HG03457 (cell line): Measurements from ENCODE around the gene NFATC3.

Experiments
- ATAC-seq: cut with Tn5 transposase; IDR thresholded peaks from one replicate; pipeline ENCODE4 v1.9.1; 2021; ENCODE audit warnings: moderate number of reproducible peaks; ENCODE audit not compliant: unreplicated experiment

Gene NFATC3

DNA sequence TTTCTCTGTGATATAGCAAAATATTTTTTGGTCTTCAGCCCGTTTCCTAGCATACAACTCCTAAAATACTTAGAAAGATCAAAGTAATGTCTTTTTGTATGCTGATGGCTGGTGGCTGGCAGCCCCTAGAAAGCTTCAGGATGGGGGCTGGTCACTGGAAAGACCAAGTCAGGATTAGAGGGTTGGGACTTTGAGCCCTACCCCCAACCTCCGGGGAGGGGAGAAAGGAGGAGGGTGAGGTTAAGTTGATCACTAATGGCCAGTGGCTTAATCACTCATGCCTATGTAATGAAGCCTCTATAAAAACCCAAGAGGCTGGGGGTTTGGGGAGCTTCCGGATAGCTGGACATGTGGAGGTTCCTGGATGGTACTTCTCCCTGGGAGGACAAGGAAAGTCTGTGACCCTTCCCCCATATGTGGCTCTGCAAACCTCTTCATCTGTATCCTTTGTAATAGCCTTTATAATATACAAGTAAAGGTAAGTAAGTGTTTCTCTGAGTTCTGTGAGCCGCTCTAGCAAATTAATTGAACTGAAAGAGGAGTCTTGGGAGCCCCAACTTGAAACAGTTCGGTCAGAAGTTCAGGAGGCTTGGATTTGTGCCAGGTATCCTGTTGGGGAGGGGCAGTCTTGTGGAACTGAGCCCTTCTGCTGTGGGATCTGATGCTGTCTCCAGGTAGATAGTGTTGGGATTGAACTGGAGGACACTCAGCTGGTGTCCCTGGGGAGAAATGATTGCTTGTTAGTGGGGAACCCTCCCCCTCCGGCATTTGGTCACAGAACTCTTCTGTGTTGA is 182.6 kb downstream of the NFATC3 start:
- no peak for ATAC-seq

DNA sequence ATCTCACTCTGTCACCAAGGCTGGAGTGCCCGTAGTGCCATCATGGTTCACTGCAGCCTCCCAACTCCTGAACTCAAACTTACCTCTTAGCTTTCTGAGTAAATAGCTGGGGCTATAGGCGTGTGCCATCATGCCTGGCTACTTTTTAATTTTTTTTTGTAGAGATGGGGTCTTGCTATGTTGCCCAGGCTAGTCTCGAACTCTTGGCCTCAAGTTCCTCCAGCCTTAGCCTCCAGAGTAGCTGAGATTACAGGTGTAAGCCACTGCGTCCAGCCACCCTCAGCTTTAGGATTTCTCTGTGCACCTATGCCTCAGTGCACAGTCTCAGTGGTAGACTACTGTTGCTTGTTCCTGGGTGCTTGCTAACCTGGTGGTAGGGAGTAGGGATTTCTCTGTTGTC is 184.6 kb downstream of the NFATC3 start:
- ATAC-seq, result no peak

DNA sequence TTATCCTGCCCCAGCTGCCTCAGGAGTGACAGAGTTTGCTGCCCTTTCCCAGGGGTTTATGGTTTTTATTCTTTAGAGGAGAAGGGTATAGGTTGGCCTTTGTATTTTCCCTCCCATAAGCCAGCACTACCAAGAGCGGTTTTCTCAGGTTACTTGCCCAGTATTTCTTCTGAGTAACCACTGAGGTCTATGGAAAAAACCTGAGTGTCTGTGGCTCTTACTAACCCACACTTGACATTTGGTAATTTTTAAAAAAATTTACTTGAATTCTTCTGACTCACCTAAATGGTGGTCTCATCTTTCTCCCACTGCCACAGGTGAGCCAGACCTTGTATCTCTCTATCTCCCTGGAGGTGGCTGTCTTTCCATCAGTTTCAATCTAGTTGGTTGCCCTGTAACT is 185.2 kb downstream of the NFATC3 start:
- ATAC-seq, result no peak

DNA sequence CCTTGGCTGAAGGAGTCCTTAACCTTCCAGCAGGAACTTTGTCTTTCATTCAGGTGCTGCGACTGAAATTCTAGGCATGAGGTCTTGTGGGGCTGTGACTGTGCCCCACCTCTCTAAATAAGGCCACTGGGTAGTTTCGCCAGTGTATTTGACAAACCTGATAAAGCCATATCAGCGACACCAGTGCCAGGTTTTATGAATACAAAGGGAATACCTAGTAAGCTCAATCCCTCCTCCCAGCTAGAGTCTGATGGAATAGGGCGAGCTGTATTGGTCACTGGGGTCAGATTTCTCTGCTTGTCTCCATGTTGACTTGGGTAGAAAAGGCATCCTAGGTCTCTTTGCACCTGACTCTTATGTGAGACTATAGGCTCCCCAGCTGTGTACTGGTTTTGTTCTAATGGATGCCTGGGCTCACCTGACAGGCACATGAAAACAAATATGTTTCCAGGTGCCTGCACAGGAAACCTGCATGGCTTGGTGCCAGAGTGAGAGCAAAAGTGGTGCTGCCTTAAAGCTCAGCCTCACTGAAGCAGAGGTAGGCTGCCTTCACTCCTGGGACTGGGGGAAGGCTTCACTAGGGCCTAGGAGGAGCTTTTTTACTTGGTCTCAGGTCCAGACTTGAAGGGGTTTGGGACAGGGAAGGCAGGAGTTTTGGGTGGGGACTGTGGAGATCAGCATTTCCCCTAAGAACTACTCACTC is 187.5 kb downstream of the NFATC3 start:
- no peak for ATAC-seq

DNA sequence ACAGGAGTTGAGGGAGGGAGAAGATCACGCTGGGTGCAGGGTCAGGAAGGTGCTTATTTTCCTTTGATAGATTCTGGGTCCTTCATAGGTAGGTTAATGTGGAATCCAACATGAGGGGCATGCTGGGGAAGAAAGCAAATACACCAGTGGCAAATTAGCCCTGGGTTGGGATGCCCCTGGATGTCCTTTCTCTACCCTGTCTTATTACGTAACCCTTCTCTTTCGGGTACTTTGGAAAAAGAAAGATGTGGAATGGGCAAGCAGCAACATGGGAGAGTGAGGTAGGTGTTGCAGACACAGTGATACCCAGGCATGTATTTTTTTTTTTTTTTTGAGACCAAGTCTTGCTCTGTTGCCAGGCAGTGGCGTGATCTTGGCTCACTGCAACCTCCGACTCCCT is 188.3 kb downstream of the NFATC3 start:
- ATAC-seq, result no peak

DNA sequence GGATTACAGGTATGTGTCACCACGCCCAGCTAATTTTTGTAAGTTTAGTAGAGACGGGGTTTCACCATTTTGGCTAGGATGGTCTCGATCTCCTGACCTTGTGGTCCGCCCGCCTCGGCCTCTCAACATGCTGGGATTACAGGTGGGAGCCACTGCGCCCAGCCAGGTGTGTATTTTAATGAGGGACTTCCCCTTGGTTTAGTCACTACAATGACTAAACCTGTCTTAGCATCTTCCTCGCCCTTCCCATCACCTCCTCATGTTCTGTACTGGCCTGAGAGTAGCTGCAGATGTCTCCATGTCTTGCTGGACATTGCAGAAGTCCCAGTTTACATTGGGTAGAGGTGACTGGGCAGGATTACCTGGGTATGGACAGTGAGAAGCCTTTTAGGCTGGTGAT is 188.7 kb downstream of the NFATC3 start:
- ATAC-seq, result no peak

DNA sequence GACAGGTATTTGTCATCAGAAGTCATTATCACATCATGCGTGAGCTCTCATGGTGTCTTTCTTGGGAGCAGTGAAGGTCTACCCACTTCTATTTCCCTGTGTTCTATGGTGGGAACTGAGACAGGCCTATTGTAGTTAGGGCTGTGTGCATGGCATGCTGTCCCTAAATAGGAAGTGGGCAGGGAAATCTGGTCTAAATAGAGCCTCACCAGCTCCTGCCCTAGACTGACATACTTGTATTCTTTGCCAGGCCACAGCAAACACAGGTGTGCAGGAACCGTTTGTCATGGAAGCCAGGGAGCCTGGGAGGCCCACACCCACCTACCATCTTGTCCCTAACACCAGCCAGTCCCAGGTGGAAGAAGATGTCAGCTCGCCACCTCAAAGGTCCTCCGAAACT is 189.3 kb downstream of the NFATC3 start:
- no peak for ATAC-seq

DNA sequence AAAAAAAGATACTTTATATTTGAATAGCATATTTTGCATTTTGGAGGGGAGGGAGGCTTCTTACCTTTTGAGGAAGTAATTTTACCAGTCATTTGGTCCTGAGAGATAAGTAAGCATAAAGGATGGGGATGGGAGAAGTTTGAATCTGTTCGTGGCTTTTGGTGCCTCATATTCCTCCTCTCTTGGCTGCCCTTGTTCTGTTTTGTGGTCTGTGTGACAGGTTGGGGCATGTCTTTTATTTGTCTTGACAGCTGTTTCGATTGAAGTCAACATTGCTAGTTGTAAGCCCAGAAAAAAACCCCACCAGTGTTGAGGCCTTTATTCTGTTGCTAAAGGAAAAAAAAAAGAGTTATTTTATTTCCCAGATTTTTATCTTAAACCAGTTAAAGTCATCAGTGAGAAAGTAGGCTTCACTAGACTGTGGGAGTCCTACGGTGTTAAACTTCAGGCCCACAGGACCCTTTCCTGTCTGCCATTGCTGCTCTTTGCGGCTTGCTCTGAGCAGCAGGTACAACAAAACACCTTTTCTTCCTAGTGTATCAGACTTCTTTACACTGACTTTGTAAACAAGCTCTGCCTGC is 190.5 kb downstream of the NFATC3 start:
- peak; percentile 49 for ATAC-seq

DNA sequence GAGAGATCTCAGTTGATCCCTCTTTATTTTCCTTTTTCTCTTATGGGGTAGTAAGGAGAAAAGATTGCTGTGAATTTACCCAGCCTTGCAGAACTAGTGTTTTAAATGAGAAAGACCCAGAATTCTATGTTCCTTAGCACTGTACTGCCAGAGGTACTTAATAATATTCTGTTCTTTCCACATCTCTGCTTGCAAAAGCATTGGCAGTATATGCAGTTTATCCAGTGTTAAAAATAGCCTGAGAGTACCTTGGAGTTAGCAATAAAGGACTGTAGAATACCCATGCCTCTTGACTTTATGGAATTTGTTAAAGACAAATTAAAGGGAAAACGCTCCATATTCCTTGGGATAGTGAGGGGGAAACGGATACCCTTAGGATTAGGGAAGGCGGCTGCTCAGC is 191.1 kb downstream of the NFATC3 start:
- ATAC-seq, result no peak
